HCT116 (cell line): ENCODE measurements around the gene TM9SF1. TPM values are rescaled to one million over a fixed set of nuclear protein-coding genes. Genes with fewer than 3 reads are reported as not detected.

Source experiments
- ATAC-seq: fragments of 200-7000 bp; cut with Tn5 transposase; 2 replicates; pipeline ENCODE4 v1.9.1; 2020; ENCODE audit warnings: mild to moderate bottlenecking, moderate library complexity
- BruUV-seq: library from RNA; stranded (reverse); fragments of 400-500 nt; replicated peaks from 2 replicates; lab custom pipeline; 2021; lab: Mats Ljungman, UMichigan
- CTCF ChIA-PET: fragments of 300-600 bp; sonication (Branson Sonifier 250); formaldehyde crosslinking; loops from one replicate; lab custom pipeline; 2021; ENCODE audit warnings: antibody characterized with exemption; lab: Charles Lee
- POLR2A ChIA-PET: fragments of 300-600, 350-600 bp; sonication (Branson Sonifier 250); formaldehyde crosslinking; loops from one replicate; lab custom pipeline; 2021; ENCODE audit warnings: antibody characterized with exemption; lab: Charles Lee
- RAD21 ChIA-PET, 2 experiments: fragments of 300-600 bp; sonication (Branson Sonifier 250); formaldehyde crosslinking; loops; one replicate each; lab custom pipeline; 2023; ENCODE audit warnings: low total read pairs in 2 of 2; ENCODE audit not compliant: uncharacterized antibody in 2 of 2, unreplicated experiment in 2 of 2, low non-redundant PET in 1 of 2; lab: Charles Lee
- DNase-seq: peaks from one replicate; pipeline ENCODE4 v3.0.0-alpha.2; 2010; ENCODE audit warnings: low read depth, low spot score
- H2AFZ ChIP-seq: fragments of 200-600 bp; shearing (Covaris generic), sonication (generic); 2 replicates; pipeline ENCODE4 v1.6.1; 2017; ENCODE audit warnings: low read depth, mixed run types, mixed read lengths, antibody characterized with exemption, low read length; ENCODE audit not compliant: poor library complexity, severe bottlenecking
- H3K27ac ChIP-seq: 2 replicates; pipeline ENCODE4 v1.5.1; 2012; ENCODE audit warnings: low read depth, low read length
- H3K27me3 ChIP-seq: fragments of 200-600 bp; sonication (generic); 2 replicates; pipeline ENCODE4 v1.6.1; 2016; ENCODE audit warnings: mixed run types, low read length, mixed read lengths; ENCODE audit not compliant: insufficient read depth
- H3K36me3 ChIP-seq, 2 experiments: fragments of 200-500 bp in 1 of 2; fragments of 200-600 bp in 1 of 2; sonication (Bioruptor generic) in 1 of 2; sonication (generic) in 1 of 2; 2 replicates each; pipeline versions ENCODE4 v1.5.1 to v1.6.1; 2014 to 2016; ENCODE audit warnings: low read length in 2 of 2, inconsistent platforms in 1 of 2, mixed read lengths in 1 of 2, mixed run types in 1 of 2; ENCODE audit not compliant: insufficient read depth in 2 of 2, control insufficient read depth in 1 of 2
- H3K4me1 ChIP-seq, 2 experiments: fragments of 200-600 bp in 1 of 2; sonication (generic) in 1 of 2; 2 replicates each; pipeline versions ENCODE4 v1.5.1 to v1.6.1; 2012 to 2017; ENCODE audit warnings: low read length in 2 of 2, inconsistent platforms in 1 of 2, mild to moderate bottlenecking in 1 of 2, mixed read lengths in 1 of 2, mixed run types in 1 of 2, moderate library complexity in 1 of 2; ENCODE audit not compliant: insufficient read depth in 2 of 2, control insufficient read depth in 1 of 2
- H3K4me2 ChIP-seq: fragments of 200-600 bp; sonication (generic); 2 replicates; pipeline ENCODE4 v1.6.1; 2017; ENCODE audit warnings: mixed run types, low read length, mixed read lengths
- H3K4me3 ChIP-seq, 2 experiments: fragments of 200-600 bp in 1 of 2; sonication (generic) in 1 of 2; replicated peaks in 1 of 2; 2 replicates each; pipeline ENCODE4 v1.5.1; 2011 to 2016; ENCODE audit warnings: low read length in 2 of 2, control low read depth in 1 of 2, low read depth in 1 of 2, mild to moderate bottlenecking in 1 of 2, mixed read lengths in 1 of 2, mixed run types in 1 of 2
- H3K79me2 ChIP-seq: fragments of 200-600 bp; sonication (generic); 2 replicates; pipeline ENCODE4 v1.6.1; 2017; ENCODE audit warnings: mild to moderate bottlenecking, mixed run types, low read length, moderate library complexity, mixed read lengths; ENCODE audit not compliant: insufficient read depth
- H3K9ac ChIP-seq: fragments of 200-600 bp; sonication (generic); 2 replicates; pipeline ENCODE4 v1.6.1; 2016; ENCODE audit warnings: low read length, mixed read lengths
- H3K9me2 ChIP-seq: fragments of 200-600 bp; sonication (generic), shearing (Covaris generic); 2 replicates; pipeline ENCODE4 v1.6.1; 2017; ENCODE audit warnings: mixed run types, mild to moderate bottlenecking, moderate library complexity; ENCODE audit not compliant: insufficient read depth
- H3K9me3 ChIP-seq, 2 experiments: fragments of 200-500 bp in 1 of 2; fragments of 200-600 bp in 1 of 2; sonication (Bioruptor generic) in 1 of 2; sonication (generic) in 1 of 2; 2 replicates each; pipeline ENCODE4 v1.6.1; 2014 to 2017; ENCODE audit warnings: low read length in 2 of 2, mixed read lengths in 2 of 2, inconsistent platforms in 1 of 2, low read depth in 1 of 2, mild to moderate bottlenecking in 1 of 2, mixed run types in 1 of 2, moderate library complexity in 1 of 2; ENCODE audit not compliant: control insufficient read depth in 1 of 2, insufficient read depth in 1 of 2
- H4K20me1 ChIP-seq: fragments of 200-600 bp; sonication (generic), shearing (Covaris generic); 2 replicates; pipeline ENCODE4 v1.6.1; 2017; ENCODE audit warnings: mixed run types, mild to moderate bottlenecking, moderate library complexity; ENCODE audit not compliant: insufficient read depth
- CBX3 ChIP-seq: IDR thresholded peaks from 2 replicates; pipeline ENCODE4 v1.6.1; 2012; ENCODE audit warnings: low read depth
- CEBPB ChIP-seq: IDR thresholded peaks from 2 replicates; pipeline ENCODE4 v1.6.1; 2012; ENCODE audit warnings: low read depth
- EZH2 ChIP-seq: fragments of 200-600 bp; sonication (generic); IDR thresholded peaks from 2 replicates; pipeline ENCODE4 v1.6.1; 2017; ENCODE audit warnings: antibody characterized with exemption, mixed run types
- EZH2phosphoT487 ChIP-seq: fragments of 200-600 bp; IDR thresholded peaks from 2 replicates; pipeline ENCODE4 v1.6.1; 2018; ENCODE audit warnings: antibody characterized with exemption, borderline replicate concordance
- FOSL1 ChIP-seq: IDR thresholded peaks from 2 replicates; pipeline ENCODE4 v1.6.1; 2012; ENCODE audit warnings: low read depth
- JUND ChIP-seq: IDR thresholded peaks from 2 replicates; pipeline ENCODE4 v1.6.1; 2012
- POLR2A ChIP-seq: IDR thresholded peaks from 2 replicates; pipeline ENCODE4 v1.7.0; 2011; ENCODE audit warnings: borderline replicate concordance; ENCODE audit not compliant: insufficient read depth, insufficient read length; ENCODE audit errors: extremely low read depth
- POLR2AphosphoS5 ChIP-seq: IDR thresholded peaks from 2 replicates; pipeline ENCODE4 v1.6.1; 2011; ENCODE audit warnings: mild to moderate bottlenecking, low read depth, low read length, moderate library complexity
- RAD21 ChIP-seq: IDR thresholded peaks from 2 replicates; pipeline ENCODE4 v1.6.1; 2012; ENCODE audit warnings: low read depth, mild to moderate bottlenecking
- SIN3A ChIP-seq: IDR thresholded peaks from 2 replicates; pipeline ENCODE4 v1.6.1; 2012; ENCODE audit warnings: low read depth
- SP1 ChIP-seq: IDR thresholded peaks from 2 replicates; pipeline ENCODE4 v1.6.1; 2012; ENCODE audit warnings: low read depth
- SRF ChIP-seq: IDR thresholded peaks from 2 replicates; pipeline ENCODE4 v1.6.1; 2012; ENCODE audit warnings: low read depth
- TCF7L2 ChIP-seq: IDR thresholded peaks from 2 replicates; pipeline ENCODE4 v1.7.0; 2011; ENCODE audit warnings: borderline replicate concordance, inconsistent platforms; ENCODE audit not compliant: insufficient read depth, insufficient read length; ENCODE audit errors: extremely low read depth
- ZNF274 ChIP-seq: fragments of 200-500 bp; sonication (Bioruptor generic); IDR thresholded peaks from 2 replicates; pipeline ENCODE4 v1.6.1; 2014; ENCODE audit warnings: mild to moderate bottlenecking, low read depth, low read length, inconsistent platforms
- intact Hi-C: fragments of 100-400 bp; cut with micrococcal nuclease; formaldehyde crosslinking; loops from 2 replicates; pipeline ENCODE4 v1.10.0; 2022
- total RNA-seq: library from RNA; stranded (reverse); gene quantifications from one replicate; pipeline ENCODE4 v1.2.1, GENCODE V29; 2021; ENCODE audit not compliant: unreplicated experiment
- TF ChIP-seq, protein P1 (sequence below): IDR thresholded peaks from 2 replicates; pipeline ENCODE4 v1.6.1; 2011; ENCODE audit warnings: mild to moderate bottlenecking, low read length, moderate library complexity; ENCODE audit not compliant: insufficient replicate concordance; ENCODE audit errors: extremely low read depth
- TF ChIP-seq, protein P2 (sequence below), 3 experiments: fragments of 200-600 bp in 1 of 3; sonication (generic) in 1 of 3; IDR thresholded peaks in 2 of 3; conservative IDR thresholded peaks in 1 of 3; 2 replicates each; pipeline ENCODE4 v1.5.1; 2012 to 2017; ENCODE audit warnings: low read depth in 2 of 3, low read length in 2 of 3, antibody characterized with exemption in 1 of 3, borderline replicate concordance in 1 of 3, control low read depth in 1 of 3, mild to moderate bottlenecking in 1 of 3, mixed read lengths in 1 of 3, mixed run types in 1 of 3, moderate library complexity in 1 of 3; ENCODE audit not compliant: insufficient read depth in 1 of 3
- TF ChIP-seq, protein P3 (sequence below): IDR thresholded peaks from 2 replicates; pipeline ENCODE4 v1.6.1; 2012
- TF ChIP-seq, protein P4 (sequence below): IDR thresholded peaks from 2 replicates; pipeline ENCODE4 v1.6.1; 2012

Gene TM9SF1
- total RNA-seq, 1 experiment from 2014 or later = 35.2 TPM

DNA sequence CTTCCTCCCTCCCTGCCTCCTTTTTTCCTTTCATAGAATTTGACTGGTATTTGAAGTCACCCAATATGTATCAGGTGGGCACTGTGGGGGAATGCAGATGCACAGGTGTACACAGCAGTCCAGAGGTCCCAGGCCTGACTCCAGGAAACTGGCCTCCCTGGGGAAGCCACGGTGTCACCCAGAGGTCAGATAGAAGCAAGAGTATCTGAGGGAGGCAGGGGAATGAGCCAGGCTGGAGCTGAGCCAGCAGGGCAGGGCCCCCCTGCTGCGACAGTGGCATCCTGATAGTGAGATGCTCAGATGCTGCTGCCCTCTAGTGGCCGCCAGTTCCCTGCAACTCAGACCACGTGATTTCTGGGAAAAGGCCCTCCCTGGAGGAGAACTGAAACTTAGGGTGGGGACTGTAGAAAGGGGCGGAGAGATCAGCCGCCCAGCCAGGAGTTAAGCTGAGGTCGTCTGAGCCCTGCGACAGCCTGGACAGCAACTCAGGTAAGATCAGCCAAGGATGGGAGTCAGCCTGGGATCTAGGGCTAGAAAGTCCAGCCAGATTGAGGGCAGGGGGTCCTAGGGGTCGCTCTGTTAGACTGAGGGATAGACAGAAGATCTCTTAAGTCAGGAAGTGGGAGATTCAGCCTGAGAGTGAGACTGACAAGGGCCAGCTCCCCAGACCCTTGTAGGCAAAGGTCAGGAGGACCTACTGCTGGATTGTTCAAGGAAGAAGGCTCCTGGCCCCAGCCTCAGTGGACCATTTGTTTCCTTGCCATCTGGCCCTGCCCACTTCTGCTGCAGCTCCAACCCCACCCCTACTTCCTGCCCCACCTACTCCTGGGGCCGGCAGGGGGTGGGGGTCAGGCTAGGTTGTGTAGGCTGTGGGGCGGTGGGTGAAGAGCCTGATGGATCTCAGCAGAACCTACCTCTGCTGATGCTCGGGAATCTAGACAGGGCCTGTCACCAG is 34.1 kb downstream of the TM9SF1 start, which contains the start of gene IRF9:
TSS of gene IRF9 (plus strand) at position 416 of the 955 bp plus-strand sequence. CDS start 880 bp downstream, outside the sequence.
- Histone ChIP-seq H3K79me2 (no peaks in the 10 kb centered on the region), H3K4me2 (peak within 1 kb of the TSS; percentile 87), H3K27me3 (no peaks in the 10 kb centered on the region), H3K9me2 (no peaks in the 10 kb centered on the region), H4K20me1 (no peaks in the 10 kb centered on the region), H2AFZ (no peak within 1 kb of the TSS), H3K9me3 (no peaks in the 10 kb centered on the region), H3K4me1 (peaks cover 15 to 21% of the 10 kb centered on the region in 2 experiments), H3K27ac (peak within 1 kb of the TSS; percentile 84), H3K36me3 (peaks cover 21 to 37% of the 10 kb centered on the region in 2 experiments; a peak in 3 of 4 replicates), H3K4me3 (peak within 1 kb of the TSS; percentile 58 to 60), H3K9ac (peak within 1 kb of the TSS; percentile 61)
- ATAC-seq = peak; percentile 95
- DNase-seq = peak; percentile 89
- ChIA-PET POLR2A (interaction anchor here (1.0 to 3.1 kb wide), 13 partner anchors 14 to 103 kb away, joined by 3 to 18 read pairs (median 4); partner anchors contain the start of genes CHMP4A, DCAF11, EMC9 and NRL), RAD21 (interaction anchor here in 1 of 2 experiments (1.0 kb wide), 1 partner anchor 14 kb away, joined by 3 read pairs; the partner anchor contains the start of genes PSME2 and RNF31), CTCF (interaction anchor here (0.6 to 3.2 kb wide), 22 partner anchors 8 to 137 kb away, joined by 3 to 20 read pairs (median 4); partner anchors contain the start of genes CHMP4A, DCAF11, EMC9 and IPO4)
- no TSS peak for BruUV-seq
- intact Hi-C loops = loop anchor here (1.0 to 2.0 kb wide), 2 partner anchors 46 to 103 kb away; partner anchors contain the start of genes DCAF11 and NRL
- TF ChIP-seq ZNF274 (no peak), SIN3A (peak; percentile 41; the same call in 1 of the 2 replicates), EZH2phosphoT487 (no peak), CBX3 (0 out of 2 replicates have a peak, but pooled peaks have one; percentile 56), SRF (no peak; the same call in 1 of the 2 replicates), POLR2A (peak; percentile 53), POLR2AphosphoS5 (peak; percentile 88), JUND (no peak; the same call in 1 of the 2 replicates), CEBPB (no peak), RAD21 (peak; percentile 85), TCF7L2 (peak; percentile 60), EZH2 (no peak), FOSL1 (no peak), SP1 (peak; percentile 72; the same call in 1 of the 2 replicates)
- TF ChIP-seq, protein P1, sequence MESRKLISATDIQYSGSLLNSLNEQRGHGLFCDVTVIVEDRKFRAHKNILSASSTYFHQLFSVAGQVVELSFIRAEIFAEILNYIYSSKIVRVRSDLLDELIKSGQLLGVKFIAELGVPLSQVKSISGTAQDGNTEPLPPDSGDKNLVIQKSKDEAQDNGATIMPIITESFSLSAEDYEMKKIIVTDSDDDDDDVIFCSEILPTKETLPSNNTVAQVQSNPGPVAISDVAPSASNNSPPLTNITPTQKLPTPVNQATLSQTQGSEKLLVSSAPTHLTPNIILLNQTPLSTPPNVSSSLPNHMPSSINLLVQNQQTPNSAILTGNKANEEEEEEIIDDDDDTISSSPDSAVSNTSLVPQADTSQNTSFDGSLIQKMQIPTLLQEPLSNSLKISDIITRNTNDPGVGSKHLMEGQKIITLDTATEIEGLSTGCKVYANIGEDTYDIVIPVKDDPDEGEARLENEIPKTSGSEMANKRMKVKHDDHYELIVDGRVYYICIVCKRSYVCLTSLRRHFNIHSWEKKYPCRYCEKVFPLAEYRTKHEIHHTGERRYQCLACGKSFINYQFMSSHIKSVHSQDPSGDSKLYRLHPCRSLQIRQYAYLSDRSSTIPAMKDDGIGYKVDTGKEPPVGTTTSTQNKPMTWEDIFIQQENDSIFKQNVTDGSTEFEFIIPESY = no peak
- TF ChIP-seq, protein P2, sequence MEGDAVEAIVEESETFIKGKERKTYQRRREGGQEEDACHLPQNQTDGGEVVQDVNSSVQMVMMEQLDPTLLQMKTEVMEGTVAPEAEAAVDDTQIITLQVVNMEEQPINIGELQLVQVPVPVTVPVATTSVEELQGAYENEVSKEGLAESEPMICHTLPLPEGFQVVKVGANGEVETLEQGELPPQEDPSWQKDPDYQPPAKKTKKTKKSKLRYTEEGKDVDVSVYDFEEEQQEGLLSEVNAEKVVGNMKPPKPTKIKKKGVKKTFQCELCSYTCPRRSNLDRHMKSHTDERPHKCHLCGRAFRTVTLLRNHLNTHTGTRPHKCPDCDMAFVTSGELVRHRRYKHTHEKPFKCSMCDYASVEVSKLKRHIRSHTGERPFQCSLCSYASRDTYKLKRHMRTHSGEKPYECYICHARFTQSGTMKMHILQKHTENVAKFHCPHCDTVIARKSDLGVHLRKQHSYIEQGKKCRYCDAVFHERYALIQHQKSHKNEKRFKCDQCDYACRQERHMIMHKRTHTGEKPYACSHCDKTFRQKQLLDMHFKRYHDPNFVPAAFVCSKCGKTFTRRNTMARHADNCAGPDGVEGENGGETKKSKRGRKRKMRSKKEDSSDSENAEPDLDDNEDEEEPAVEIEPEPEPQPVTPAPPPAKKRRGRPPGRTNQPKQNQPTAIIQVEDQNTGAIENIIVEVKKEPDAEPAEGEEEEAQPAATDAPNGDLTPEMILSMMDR (IDR thresholded peaks at IDR 0.05 in 2 of 3, conservative IDR thresholded peaks at IDR 0.05 in 1 of 3; ENCODE audit: borderline replicate concordance in 1 of 3, insufficient read depth in 1 of 3, low read depth in 2 of 3, low read length in 2 of 3) = peak; percentile 77 to 94 (median 87)
- TF ChIP-seq, protein P3, sequence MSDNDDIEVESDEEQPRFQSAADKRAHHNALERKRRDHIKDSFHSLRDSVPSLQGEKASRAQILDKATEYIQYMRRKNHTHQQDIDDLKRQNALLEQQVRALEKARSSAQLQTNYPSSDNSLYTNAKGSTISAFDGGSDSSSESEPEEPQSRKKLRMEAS = peak; percentile 86
- TF ChIP-seq, protein P4, sequence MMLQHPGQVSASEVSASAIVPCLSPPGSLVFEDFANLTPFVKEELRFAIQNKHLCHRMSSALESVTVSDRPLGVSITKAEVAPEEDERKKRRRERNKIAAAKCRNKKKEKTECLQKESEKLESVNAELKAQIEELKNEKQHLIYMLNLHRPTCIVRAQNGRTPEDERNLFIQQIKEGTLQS = no peak
